Muscle layer of colon (tissue), 2 donors: ENCODE results near the gene ATG16L2.
A peak's percentile ranks its signal among the peaks of the same experiment; 100 is the strongest.
"Not testable (repeated sequence)": the region's sequence is repeated elsewhere in the genome, so short reads cannot be mapped to it uniquely, and the experiment has no call there.

Experiments
- H3K27ac ChIP-seq: one replicate; pipeline ENCODE4 v1.7.0; 2013; ENCODE audit warnings: low read depth, mild to moderate bottlenecking, low read length, moderate library complexity
- H3K27me3 ChIP-seq, 2 donors: one replicate each; pipeline ENCODE4 v1.7.0; 2013; ENCODE audit warnings: low read length in 2 of 2, mild to moderate bottlenecking in 2 of 2; ENCODE audit not compliant: insufficient read depth in 2 of 2, control insufficient read depth in 1 of 2
- H3K36me3 ChIP-seq: one replicate; pipeline ENCODE4 v1.7.0; 2013; ENCODE audit warnings: mild to moderate bottlenecking, low read length; ENCODE audit not compliant: insufficient read depth
- H3K4me1 ChIP-seq: one replicate; pipeline ENCODE4 v1.7.0; 2013; ENCODE audit warnings: mild to moderate bottlenecking, low read length; ENCODE audit not compliant: insufficient read depth
- H3K4me3 ChIP-seq, 2 donors: one replicate each; pipeline ENCODE4 v1.7.0; 2013; ENCODE audit warnings: low read length in 2 of 2, low read depth in 1 of 2, mild to moderate bottlenecking in 1 of 2, moderate library complexity in 1 of 2
- H3K9ac ChIP-seq: one replicate; pipeline ENCODE4 v1.7.0; 2013; ENCODE audit warnings: low read length
- H3K9me3 ChIP-seq: one replicate; pipeline ENCODE4 v1.7.0; 2013; ENCODE audit warnings: mild to moderate bottlenecking, low read length
- donor health status: abdominal sarcoma.
- donor health status: Adenocarcinoma of cecum.

ATG16L2 gene

DNA sequence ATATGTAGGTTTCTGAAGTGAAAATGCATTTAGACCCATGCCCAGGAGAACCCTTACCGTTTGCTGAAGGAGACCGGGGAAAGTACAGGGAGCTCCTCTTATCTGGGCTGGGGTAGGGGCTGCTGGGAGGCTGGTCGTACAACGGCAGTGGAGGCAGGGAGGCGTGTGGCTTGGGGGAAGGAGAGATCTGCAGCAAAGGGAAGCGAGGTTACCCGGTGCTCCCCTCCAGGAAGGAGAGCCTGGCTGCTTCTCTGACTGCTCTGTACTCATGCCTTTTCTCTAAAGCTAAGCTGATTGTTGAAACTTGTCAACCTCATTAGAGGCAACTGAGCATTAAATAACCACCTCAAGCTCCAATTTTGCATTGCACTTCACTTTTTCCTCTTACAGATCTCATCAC lies 27.2 kb downstream of the ATG16L2 start:
- Histone ChIP-seq H3K4me3 (no peak overlapping the region), H3K4me1 (no peaks in the 10 kb centered on the region), H3K9ac (no peak overlapping the region), H3K27me3 (no peaks in the 10 kb centered on the region), H3K27ac (no peak overlapping the region), H3K9me3 (no peaks in the 10 kb centered on the region), H3K36me3 (peaks cover 51% of the 10 kb centered on the region)

DNA sequence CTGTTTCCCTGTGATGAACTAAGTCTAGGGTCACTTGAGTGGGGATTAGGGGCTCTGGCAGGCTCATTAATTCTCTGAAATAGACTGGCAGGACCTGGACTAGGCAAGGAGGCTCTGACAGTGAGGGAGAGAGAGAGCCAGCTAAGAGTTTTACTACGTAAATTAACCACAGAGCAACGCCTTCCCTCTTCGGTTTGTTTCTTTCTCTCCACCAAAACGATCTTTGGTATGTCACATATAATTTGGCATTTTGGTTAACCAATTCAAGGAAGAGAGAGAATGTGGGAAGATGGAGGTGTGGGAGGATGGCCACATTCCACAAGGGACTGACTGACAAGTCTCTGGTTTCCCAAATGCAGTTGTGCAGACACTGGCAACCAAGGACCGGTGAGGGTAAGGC lies 27.9 kb downstream of the ATG16L2 start:
- Histone ChIP-seq H3K27me3 (no peaks in the 10 kb centered on the region), H3K4me1 (no peaks in the 10 kb centered on the region), H3K27ac (peak overlapping the region; percentile 37), H3K4me3 (no peak overlapping the region), H3K9me3 (no peaks in the 10 kb centered on the region), H3K36me3 (peaks cover 51% of the 10 kb centered on the region), H3K9ac (no peak overlapping the region)

DNA sequence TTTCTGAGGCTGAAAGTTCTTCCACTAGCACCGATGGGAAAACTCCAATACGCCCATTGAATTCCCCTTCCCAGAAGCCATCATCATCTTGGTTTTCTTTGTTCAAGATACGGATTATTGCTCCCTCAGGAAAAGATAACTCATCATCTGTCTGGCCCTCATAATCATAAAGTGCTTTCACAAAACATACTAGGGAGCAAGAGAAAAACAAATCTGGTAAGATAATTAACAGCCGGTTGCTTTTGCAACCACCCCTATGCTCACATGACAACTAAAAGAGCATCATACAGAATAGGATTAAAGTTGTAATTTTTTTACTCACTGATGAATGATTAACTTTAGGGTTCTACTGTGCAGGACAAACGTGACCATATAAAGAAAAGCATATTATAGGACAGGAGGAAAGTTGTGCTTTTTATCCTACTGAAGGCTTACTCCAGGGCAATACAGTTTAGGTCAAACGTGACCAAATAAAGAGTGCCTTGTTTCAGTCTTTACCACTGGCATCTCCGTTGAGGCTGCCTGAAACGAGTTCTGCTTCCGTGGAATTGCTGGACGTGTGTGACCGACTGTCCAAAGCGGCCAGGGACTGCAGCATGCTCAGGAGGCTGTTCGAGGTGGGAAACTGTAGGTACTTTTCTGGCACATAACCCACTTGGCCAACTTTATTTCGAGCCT lies 28.6 kb downstream of the ATG16L2 start:
- Histone ChIP-seq H3K4me1 (no peaks in the 10 kb centered on the region), H3K27me3 (no peaks in the 10 kb centered on the region), H3K9me3 (no peaks in the 10 kb centered on the region), H3K36me3 (peaks cover 46% of the 10 kb centered on the region), H3K27ac (no peak overlapping the region), H3K9ac (no peak overlapping the region), H3K4me3 (no peak overlapping the region)

DNA sequence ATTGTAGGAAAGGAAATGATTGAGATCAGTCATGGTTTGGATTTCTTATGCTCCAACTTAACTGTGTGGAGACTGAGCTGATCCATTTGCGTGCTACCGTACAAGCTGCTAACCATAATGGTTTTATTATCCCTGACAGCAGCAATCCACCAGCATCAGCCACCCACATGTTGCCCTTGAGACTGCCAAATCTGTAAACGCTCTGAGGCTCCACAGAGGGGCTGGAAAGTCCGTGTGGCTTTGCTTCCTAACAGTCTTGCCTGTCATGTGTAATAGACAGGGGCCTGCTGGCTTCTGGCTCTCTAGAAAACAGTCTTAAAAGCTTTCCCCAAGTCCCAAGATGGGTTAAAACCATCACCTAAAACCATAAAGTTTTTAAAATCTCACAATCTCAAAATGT lies 30.1 kb downstream of the ATG16L2 start:
- Histone ChIP-seq H3K4me1 (no peaks in the 10 kb centered on the region), H3K27me3 (no peaks in the 10 kb centered on the region), H3K9me3 (no peaks in the 10 kb centered on the region), H3K27ac (no peak overlapping the region), H3K9ac (no peak overlapping the region), H3K36me3 (peaks cover 32% of the 10 kb centered on the region), H3K4me3 (no peak overlapping the region)

DNA sequence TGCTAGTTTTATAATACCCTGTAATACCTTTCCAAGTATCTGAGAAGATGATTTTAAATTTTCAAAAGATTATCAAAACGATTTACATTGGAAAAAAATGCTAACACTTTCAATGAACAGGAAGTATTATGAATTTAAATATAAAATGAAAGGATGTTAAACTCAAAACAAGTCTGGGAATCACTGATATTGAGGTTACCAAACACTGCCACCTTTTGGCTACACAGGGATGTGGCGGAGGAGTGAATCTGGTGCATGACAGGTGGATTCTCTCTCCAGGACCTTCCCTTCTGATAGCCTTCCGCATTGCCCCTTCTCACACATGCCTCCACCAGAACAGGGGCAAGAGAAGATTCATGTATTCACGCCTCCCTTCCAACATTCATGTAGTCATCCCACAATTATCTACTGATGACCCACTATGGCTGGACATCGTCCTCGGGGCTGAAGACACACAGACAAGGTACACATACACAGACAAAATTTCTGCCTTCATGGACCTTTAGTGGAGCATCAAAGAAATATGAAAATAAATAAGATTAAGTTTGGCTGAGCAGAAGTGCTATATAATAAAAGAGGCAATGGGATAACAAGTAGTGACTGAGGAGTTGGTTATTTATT lies 34.7 kb downstream of the ATG16L2 start:
- H3K9ac ChIP-seq: no peak overlapping the region
- H3K27me3 ChIP-seq: no peaks in the 10 kb centered on the region
- no peaks in the 10 kb centered on the region for H3K4me1 ChIP-seq
- no peak overlapping the region for H3K4me3 ChIP-seq
- no peak overlapping the region for H3K27ac ChIP-seq
- no peaks in the 10 kb centered on the region for H3K36me3 ChIP-seq
- no peaks in the 10 kb centered on the region for H3K9me3 ChIP-seq

DNA sequence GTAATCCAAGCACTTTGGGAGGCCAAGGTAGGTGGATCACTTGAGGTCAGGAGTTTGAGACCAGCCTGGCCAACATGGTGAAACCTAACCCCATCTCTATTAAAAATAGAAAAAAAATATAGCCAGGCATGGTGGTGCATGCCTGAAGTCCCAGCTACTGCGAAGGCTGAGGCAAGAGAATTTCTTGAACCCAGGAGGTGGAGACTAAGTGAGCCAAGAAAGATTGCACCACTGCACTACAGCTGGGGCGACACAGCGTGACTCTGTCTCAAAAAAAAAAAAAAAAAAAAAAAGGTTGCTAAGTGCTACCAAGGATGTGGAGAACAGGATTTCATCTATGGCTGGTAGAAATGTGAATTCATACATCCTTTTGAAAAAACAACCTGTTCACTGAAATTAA lies 36.6 kb downstream of the ATG16L2 start:
- Histone ChIP-seq H3K27me3 (no peaks in the 10 kb centered on the region), H3K9ac (no peak overlapping the region), H3K4me3 (no peak overlapping the region), H3K4me1 (peaks cover under 1% of the 10 kb centered on the region), H3K27ac (no peak overlapping the region), H3K9me3 (no peaks in the 10 kb centered on the region), H3K36me3 (no peaks in the 10 kb centered on the region)

DNA sequence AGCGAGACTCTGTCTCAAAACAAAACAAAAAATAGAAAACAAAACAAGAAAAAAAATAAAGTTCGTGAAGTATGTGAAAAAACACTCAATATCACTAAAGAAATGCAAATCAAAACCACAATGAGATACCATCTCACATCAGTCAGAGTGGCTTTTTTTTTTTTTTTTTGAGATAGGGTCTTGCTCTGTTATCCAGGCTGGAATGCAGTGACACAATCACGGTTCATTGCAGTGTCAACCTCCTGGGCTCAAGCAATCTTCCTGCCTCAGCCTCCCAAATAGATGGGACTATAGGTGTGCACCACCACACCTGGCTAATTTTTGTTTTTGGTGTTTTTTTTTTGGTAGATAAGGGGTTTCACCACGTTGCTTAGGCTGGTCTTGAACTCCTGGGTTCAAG lies 37.5 kb downstream of the ATG16L2 start:
- H3K4me1 ChIP-seq: peaks cover 9% of the 10 kb centered on the region
- no peaks in the 10 kb centered on the region for H3K27me3 ChIP-seq
- H3K4me3 ChIP-seq: no peak overlapping the region
- H3K27ac ChIP-seq: no peak overlapping the region
- H3K9ac ChIP-seq: no peak overlapping the region
- H3K36me3 ChIP-seq: no peaks in the 10 kb centered on the region
- H3K9me3 ChIP-seq: no peaks in the 10 kb centered on the region

DNA sequence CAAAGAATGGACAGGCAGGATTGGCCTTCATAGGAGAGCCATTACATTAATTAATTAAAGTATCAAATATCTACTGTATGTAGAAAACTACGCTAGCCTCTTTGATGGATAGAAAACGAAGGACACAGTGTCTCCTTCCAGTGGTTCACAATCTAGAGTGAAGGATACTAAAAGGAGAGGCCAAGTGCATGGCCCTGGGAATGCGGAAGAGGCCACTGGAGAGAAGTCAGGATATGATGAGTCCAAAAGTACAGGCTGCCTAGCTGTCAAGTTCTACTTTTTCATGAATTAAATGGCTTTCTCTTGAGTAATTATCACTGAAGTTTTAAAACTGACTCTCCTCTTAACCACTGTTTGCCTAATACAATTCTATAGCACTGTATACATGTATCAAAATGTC lies 41.9 kb downstream of the ATG16L2 start:
- Histone ChIP-seq H3K4me3 (no peak overlapping the region), H3K27me3 (no peaks in the 10 kb centered on the region), H3K9me3 (no peaks in the 10 kb centered on the region), H3K4me1 (peaks cover 16% of the 10 kb centered on the region), H3K27ac (no peak overlapping the region), H3K36me3 (no peaks in the 10 kb centered on the region), H3K9ac (no peak overlapping the region)

DNA sequence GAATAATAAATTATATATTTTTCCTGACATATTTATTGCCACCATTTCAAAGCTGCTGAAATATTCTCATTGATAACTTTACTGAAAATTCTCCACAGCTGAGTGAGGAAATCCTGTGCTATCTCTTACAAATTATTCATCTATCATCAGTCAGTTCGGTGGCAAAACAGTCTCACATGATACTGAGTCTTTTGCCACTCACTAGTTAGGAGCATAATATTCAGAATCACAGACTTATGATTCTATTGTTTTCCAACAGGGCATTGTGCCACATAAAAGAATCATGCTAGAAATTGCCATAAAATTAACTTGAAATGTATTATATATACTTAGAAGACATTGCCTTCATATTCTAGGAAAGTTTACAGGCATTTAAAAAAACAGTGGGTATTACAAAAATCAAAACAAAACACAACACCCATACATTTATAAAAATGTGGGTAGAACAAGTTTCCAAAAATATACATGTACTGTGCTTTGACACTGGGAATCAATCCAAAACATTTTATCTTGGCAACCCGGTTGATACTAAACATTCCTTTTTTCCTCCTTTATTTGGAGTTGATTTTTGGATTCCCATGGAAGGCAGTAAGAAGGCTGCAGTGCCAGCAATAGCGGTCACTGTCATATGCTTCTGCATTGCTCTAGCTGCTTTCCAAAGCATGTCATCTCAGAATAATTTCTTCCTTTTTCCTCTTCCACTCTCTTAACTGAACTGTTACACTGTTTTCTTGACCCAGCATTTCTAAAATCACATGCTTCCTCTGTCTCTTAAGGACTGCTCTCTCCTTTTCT lies 42.5 kb downstream of the ATG16L2 start:
- H3K4me3 ChIP-seq: peak overlapping the region in 1 of 2 donors; percentile 14
- H3K9me3 ChIP-seq: no peaks in the 10 kb centered on the region
- no peak overlapping the region for H3K27ac ChIP-seq
- no peak overlapping the region for H3K9ac ChIP-seq
- peaks cover 16% of the 10 kb centered on the region for H3K4me1 ChIP-seq
- H3K27me3 ChIP-seq: no peaks in the 10 kb centered on the region
- H3K36me3 ChIP-seq: no peaks in the 10 kb centered on the region

DNA sequence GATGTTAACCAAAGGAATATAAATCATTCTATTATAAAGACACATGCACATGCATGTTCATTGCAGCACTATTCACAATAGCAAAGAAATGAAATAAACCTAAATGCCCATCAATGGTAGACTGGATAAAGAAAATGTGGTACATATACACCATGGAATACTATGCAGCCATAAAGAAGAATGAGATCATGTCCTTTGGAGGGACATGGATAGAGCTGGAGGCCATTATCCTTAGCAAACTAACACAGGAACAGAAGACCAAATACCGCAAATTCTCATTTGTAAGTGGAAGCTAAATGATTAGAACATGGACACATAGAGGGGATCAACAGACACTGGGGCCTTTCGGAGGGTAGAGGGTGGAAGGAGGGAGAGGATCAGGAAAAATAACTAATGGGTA lies 44.1 kb downstream of the ATG16L2 start:
- H3K9me3 ChIP-seq, H3K27me3 ChIP-seq, H3K27ac ChIP-seq, H3K9ac ChIP-seq, H3K36me3 ChIP-seq, H3K4me3 ChIP-seq: not testable (repeated sequence)
- peaks cover 16% of the 10 kb centered on the region for H3K4me1 ChIP-seq

DNA sequence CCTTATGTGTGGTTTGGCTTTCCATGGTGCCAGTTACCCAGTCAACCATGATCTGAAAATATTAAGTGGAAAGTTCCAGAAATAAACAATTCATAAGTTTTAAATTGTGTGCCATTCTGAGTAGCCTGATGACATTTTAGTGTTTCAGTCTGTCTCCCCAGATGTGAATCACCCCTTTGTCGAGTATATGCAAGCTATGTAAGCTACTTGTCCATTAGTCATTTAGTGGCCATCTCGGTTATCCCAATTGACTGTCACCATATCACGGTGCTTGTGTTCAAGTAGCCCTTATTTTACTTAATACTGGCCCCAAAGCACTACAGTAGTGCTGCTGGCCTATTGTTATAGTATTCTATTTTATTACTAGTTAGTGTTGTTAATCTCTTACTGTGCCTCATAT lies 44.9 kb downstream of the ATG16L2 start:
- H3K9ac ChIP-seq: no peak overlapping the region
- no peak overlapping the region for H3K4me3 ChIP-seq
- H3K9me3 ChIP-seq: no peaks in the 10 kb centered on the region
- H3K27ac ChIP-seq: no peak overlapping the region
- H3K4me1 ChIP-seq: peaks cover 16% of the 10 kb centered on the region
- H3K27me3 ChIP-seq: no peaks in the 10 kb centered on the region
- H3K36me3 ChIP-seq: no peaks in the 10 kb centered on the region
